ENCODE results near the gene CCHCR1. TPM values are rescaled to one million over a fixed set of nuclear protein-coding genes. Genes with fewer than 3 reads are reported as not detected.
"Not testable (repeated sequence)": the region's sequence is repeated elsewhere in the genome, so short reads cannot be mapped to it uniquely, and the experiment has no call there.

Gene CCHCR1
- total RNA-seq, 1 experiment from 2014 or later: 31.3 TPM

DNA sequence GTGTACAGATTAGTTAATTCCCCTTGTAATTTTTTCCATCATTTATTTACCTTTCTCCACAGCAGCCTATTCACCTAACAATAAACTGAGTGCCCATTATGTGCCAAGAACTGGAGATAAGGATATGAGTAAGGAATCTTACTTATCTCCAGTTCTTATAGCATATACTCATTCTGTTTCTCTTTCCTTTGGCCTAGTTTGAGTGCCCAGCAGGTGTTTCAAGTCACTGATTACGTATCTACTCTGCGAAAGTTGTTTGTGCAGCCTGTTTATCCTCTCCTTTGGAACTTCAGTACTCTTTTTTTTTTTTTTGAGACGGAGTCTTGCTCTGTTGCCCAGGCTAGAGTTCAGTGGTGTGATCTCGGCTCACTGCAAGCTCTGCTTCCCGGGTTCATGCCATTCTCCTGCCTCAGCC lies 30.2 kb upstream of the CCHCR1 start:
- Histone ChIP-seq H3K4me3 (ENCODE audit: low read length) (no peak overlapping the region), H3K27ac (ENCODE audit: low read length) (no peak overlapping the region), H3K4me2 (ENCODE audit: low read length) (no peak overlapping the region), H3K27me3 (ENCODE audit: low read length) (no peaks in the 10 kb centered on the region), H3K9me3 (ENCODE audit: low read length) (no peaks in the 10 kb centered on the region), H3K79me2 (ENCODE audit: low read length) (no peaks in the 10 kb centered on the region), H3K9me2 (replicated peaks; ENCODE audit: low read length) (no peaks in the 10 kb centered on the region), H3F3A (ENCODE audit: low read length, unreplicated experiment) (no peaks in the 10 kb centered on the region), H3K36me3 (ENCODE audit: low read depth, low read length) (no peaks in the 10 kb centered on the region), H2AFZ (ENCODE audit: low read length) (no peak overlapping the region), H3K4me1 (ENCODE audit: insufficient read depth, low read length) (no peaks in the 10 kb centered on the region), H4K20me1 (ENCODE audit: low read length) (no peaks in the 10 kb centered on the region), H3K9ac (ENCODE audit: low read length) (no peak overlapping the region)
- ChIA-PET POLR2A (ENCODE audit: unreplicated experiment) (interaction anchor here (0.6 kb wide), 1 partner anchor 211 kb away, joined by 3 read pairs; no protein-coding TSS in a partner anchor), CTCF (no interaction called here)
- ATAC-seq (peak; percentile 59), DNase-seq (peak; percentile 33)
- TF ChIP-seq EZH2phosphoT487 (IDR thresholded peaks at IDR 0.05; ENCODE audit: borderline replicate concordance, low read length) (no peak), EZH2 (IDR thresholded peaks at IDR 0.05; ENCODE audit: low read length, unreplicated experiment) (no peak)
- TF ChIP-seq, protein P1, sequence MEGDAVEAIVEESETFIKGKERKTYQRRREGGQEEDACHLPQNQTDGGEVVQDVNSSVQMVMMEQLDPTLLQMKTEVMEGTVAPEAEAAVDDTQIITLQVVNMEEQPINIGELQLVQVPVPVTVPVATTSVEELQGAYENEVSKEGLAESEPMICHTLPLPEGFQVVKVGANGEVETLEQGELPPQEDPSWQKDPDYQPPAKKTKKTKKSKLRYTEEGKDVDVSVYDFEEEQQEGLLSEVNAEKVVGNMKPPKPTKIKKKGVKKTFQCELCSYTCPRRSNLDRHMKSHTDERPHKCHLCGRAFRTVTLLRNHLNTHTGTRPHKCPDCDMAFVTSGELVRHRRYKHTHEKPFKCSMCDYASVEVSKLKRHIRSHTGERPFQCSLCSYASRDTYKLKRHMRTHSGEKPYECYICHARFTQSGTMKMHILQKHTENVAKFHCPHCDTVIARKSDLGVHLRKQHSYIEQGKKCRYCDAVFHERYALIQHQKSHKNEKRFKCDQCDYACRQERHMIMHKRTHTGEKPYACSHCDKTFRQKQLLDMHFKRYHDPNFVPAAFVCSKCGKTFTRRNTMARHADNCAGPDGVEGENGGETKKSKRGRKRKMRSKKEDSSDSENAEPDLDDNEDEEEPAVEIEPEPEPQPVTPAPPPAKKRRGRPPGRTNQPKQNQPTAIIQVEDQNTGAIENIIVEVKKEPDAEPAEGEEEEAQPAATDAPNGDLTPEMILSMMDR (conservative IDR thresholded peaks at IDR 0.05; ENCODE audit: low read depth, low read length): no peak
- intact Hi-C loops (cut with micrococcal nuclease): no loop called here
- BruUV-seq (replicated peaks): no TSS peak

DNA sequence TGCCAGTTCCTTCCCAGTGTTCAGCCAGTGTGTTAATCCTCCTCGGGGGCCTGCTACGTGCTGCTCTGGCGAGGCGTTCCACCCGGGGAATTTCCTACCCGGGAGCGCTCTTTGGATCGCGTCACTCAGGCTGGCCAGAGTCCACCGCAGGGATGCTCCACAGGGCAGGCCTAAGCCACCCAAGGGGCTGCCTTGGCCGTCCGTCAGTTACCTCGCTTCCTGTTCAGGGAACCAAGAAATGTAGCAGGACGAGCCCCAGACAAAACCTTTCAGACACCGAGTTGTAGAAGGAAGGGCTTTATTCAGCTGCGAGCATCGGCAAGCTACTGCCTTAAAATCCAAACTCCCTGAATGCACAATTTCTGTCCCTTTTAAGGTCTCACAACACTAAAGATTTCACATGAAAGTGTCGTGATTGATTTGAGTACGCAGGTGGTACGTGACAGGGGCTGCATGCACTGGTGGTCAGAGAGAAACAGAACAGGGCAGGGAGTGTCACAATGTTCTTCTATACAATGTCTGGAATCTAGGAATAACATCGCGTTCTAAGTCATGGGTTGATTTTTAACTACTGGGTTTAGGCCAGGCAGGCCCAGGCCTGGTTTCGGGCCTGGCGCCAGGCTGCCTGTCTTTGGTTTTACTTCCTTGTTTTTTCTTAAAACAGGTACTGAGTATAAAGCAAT lies 28.6 kb upstream of the CCHCR1 start:
- POLR2A ChIA-PET (ENCODE audit: unreplicated experiment): no interaction called here
- H3F3A ChIP-seq (ENCODE audit: low read length, unreplicated experiment): no peaks in the 10 kb centered on the region
- H3K27me3 ChIP-seq (ENCODE audit: low read length): no peaks in the 10 kb centered on the region
- H3K79me2 ChIP-seq (ENCODE audit: low read length): no peaks in the 10 kb centered on the region
- intact Hi-C loops (cut with micrococcal nuclease): no loop called here
- BruUV-seq (replicated peaks): no TSS peak
- no peaks in the 10 kb centered on the region for H3K4me1 ChIP-seq (ENCODE audit: insufficient read depth, low read length)
- H4K20me1 ChIP-seq (ENCODE audit: low read length): no peaks in the 10 kb centered on the region
- H3K9me2 ChIP-seq (replicated peaks; ENCODE audit: low read length): no peaks in the 10 kb centered on the region
- no peak overlapping the region for H3K4me3 ChIP-seq (ENCODE audit: low read length)
- H3K36me3 ChIP-seq (ENCODE audit: low read depth, low read length): no peaks in the 10 kb centered on the region
- no peak overlapping the region; the same call in 1 of the 2 replicates for H2AFZ ChIP-seq (ENCODE audit: low read length)
- H3K9ac ChIP-seq (ENCODE audit: low read length): no peak overlapping the region
- no peak for DNase-seq
- CTCF ChIA-PET: no interaction called here
- no peaks in the 10 kb centered on the region for H3K9me3 ChIP-seq (ENCODE audit: low read length)
- TF ChIP-seq EZH2 (IDR thresholded peaks at IDR 0.05; ENCODE audit: low read length, unreplicated experiment) (no peak), EZH2phosphoT487 (IDR thresholded peaks at IDR 0.05; ENCODE audit: borderline replicate concordance, low read length) (no peak)
- TF ChIP-seq, protein P1 (conservative IDR thresholded peaks at IDR 0.05; ENCODE audit: low read depth, low read length): no peak
- no peak overlapping the region for H3K4me2 ChIP-seq (ENCODE audit: low read length)
- peak; percentile 43 for ATAC-seq
- H3K27ac ChIP-seq (ENCODE audit: low read length): no peak overlapping the region

DNA sequence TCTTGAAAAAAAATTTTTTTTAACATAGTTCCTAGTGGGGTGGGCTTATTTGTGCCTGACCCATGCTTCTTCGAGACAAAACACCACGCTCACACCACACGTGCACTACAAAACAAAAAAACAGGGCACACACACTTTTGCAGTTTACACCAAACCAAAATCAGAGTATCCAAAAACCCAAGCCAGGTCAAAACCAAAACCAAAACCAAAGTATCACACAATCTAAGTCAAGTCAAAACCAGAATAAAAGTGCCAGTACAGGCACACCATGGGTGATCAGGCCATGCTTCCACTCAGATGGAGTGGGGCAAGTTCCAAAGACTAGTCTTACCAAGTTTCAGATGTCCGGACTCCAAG lies 28.1 kb upstream of the CCHCR1 start:
- H4K20me1 ChIP-seq (ENCODE audit: low read length); CTCF ChIA-PET; H3K9me3 ChIP-seq (ENCODE audit: low read length); H3K4me3 ChIP-seq (ENCODE audit: low read length); H3K79me2 ChIP-seq (ENCODE audit: low read length); H3K4me1 ChIP-seq (ENCODE audit: insufficient read depth, low read length); H3K4me2 ChIP-seq (ENCODE audit: low read length); H3K9me2 ChIP-seq (replicated peaks; ENCODE audit: low read length); H3K36me3 ChIP-seq (ENCODE audit: low read depth, low read length); H3K27ac ChIP-seq (ENCODE audit: low read length); ATAC-seq; intact Hi-C loops (cut with micrococcal nuclease); H3F3A ChIP-seq (ENCODE audit: low read length, unreplicated experiment); H3K9ac ChIP-seq (ENCODE audit: low read length); H3K27me3 ChIP-seq (ENCODE audit: low read length); H2AFZ ChIP-seq (ENCODE audit: low read length); DNase-seq; POLR2A ChIA-PET (ENCODE audit: unreplicated experiment): not testable (repeated sequence)
- BruUV-seq (replicated peaks): TSS peak; percentile 87

DNA sequence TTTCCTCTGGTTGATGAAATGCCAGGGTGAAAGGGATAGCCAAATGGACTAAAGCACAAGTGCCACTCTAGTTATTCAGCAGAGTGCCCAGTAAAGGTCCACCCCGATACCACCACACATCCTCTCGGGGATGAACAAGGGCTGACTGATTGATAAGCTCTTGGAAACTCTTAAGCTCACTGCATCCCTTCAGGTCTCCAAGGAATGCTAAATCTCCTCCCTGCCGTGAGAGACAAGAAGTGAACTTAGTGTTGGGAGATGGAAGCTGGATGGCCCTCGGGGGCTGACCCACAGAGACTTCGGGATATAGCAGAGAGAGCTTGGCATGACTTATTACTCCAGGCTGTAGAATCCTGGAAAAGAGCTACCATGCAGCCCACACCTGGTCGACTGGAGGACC lies 26.3 kb upstream of the CCHCR1 start:
- CTCF ChIA-PET; H3K4me1 ChIP-seq (ENCODE audit: insufficient read depth, low read length); ATAC-seq; H4K20me1 ChIP-seq (ENCODE audit: low read length); H3F3A ChIP-seq (ENCODE audit: low read length, unreplicated experiment); H3K9me2 ChIP-seq (replicated peaks; ENCODE audit: low read length); H3K27ac ChIP-seq (ENCODE audit: low read length); H2AFZ ChIP-seq (ENCODE audit: low read length); DNase-seq; BruUV-seq (replicated peaks); H3K27me3 ChIP-seq (ENCODE audit: low read length); H3K9ac ChIP-seq (ENCODE audit: low read length); H3K9me3 ChIP-seq (ENCODE audit: low read length); H3K36me3 ChIP-seq (ENCODE audit: low read depth, low read length); H3K79me2 ChIP-seq (ENCODE audit: low read length); H3K4me3 ChIP-seq (ENCODE audit: low read length); H3K4me2 ChIP-seq (ENCODE audit: low read length); intact Hi-C loops (cut with micrococcal nuclease); POLR2A ChIA-PET (ENCODE audit: unreplicated experiment): not testable (repeated sequence)

DNA sequence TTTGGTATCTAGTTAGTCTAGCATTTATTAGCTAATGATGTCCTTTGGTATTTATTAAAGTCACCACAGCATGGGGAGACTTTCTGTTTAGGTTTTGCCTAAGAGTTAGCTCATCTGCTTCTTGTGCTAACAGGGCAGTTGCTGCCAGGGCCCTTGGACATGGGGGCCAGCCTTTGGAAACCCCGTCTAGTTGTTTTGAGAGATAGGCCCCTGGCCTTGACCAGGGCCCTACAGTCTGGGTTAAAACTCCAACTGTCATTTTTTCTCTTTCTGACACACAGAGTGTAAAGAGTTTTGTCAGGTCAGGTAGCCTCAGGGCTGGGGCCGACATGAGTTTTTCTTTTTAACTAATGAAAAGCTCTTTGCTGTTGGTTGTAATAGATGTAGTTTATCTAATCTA lies 25.7 kb upstream of the CCHCR1 start:
- H2AFZ ChIP-seq (ENCODE audit: low read length); BruUV-seq (replicated peaks); ATAC-seq; CTCF ChIA-PET; DNase-seq; H3F3A ChIP-seq (ENCODE audit: low read length, unreplicated experiment); H3K4me3 ChIP-seq (ENCODE audit: low read length); H3K36me3 ChIP-seq (ENCODE audit: low read depth, low read length); H3K9me2 ChIP-seq (replicated peaks; ENCODE audit: low read length); H3K9ac ChIP-seq (ENCODE audit: low read length); H3K9me3 ChIP-seq (ENCODE audit: low read length); intact Hi-C loops (cut with micrococcal nuclease); H3K4me1 ChIP-seq (ENCODE audit: insufficient read depth, low read length); H4K20me1 ChIP-seq (ENCODE audit: low read length); H3K79me2 ChIP-seq (ENCODE audit: low read length); H3K4me2 ChIP-seq (ENCODE audit: low read length); POLR2A ChIA-PET (ENCODE audit: unreplicated experiment); H3K27me3 ChIP-seq (ENCODE audit: low read length); H3K27ac ChIP-seq (ENCODE audit: low read length): not testable (repeated sequence)
